ENCODE results near the gene SLX4. TPM values are rescaled to one million over a fixed set of nuclear protein-coding genes. Genes with fewer than 3 reads are reported as not detected.
A peak's percentile ranks its signal among the peaks of the same experiment; 100 is the strongest.

The SLX4 gene
- total RNA-seq, 1 donor from 2014 or later = 5.1 TPM

DNA sequence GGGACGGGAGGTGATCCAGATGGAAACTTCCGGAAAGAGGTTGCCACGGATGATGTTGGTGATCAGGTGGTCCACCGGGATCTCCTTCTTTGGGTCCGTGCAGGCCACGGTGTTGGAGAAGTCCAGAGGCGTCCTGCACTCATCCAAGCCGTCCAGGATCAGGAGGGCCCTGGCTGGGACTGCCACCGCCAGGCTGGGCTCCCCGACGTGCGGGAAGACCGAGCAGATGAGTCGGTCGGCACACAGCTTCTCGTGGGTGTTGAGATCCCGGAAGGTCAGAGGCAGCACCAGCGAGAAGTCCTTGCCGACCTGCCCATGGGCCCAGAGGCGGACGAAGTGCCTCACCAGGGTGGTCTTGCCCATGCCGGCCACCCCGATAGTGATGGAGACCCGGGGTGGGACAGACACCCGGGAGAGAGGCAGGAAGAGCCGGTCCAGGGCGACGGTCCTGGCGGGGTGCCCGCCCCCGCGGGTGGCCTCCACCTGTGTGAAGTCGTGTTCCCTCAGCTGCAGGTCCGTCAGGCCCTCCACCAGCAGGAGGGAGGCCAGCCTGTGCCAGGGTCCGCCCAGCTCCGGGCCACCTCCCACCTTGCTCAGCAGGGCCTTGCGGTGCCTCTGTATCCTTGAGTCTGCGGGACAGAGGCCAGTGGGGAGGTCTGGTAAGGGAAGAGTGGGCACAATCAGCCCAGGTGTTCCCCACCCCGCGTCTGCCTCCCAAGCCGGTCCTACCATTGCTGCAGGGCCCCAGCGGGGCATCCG, 47.1 kb downstream of the SLX4 start:
- no peak overlapping the region for H3K27ac ChIP-seq
- DNase-seq (peak; percentile 63), ATAC-seq (peak; percentile 17)
- no peaks in the 10 kb centered on the region for H3K36me3 ChIP-seq
- TF ChIP-seq, protein P1, sequence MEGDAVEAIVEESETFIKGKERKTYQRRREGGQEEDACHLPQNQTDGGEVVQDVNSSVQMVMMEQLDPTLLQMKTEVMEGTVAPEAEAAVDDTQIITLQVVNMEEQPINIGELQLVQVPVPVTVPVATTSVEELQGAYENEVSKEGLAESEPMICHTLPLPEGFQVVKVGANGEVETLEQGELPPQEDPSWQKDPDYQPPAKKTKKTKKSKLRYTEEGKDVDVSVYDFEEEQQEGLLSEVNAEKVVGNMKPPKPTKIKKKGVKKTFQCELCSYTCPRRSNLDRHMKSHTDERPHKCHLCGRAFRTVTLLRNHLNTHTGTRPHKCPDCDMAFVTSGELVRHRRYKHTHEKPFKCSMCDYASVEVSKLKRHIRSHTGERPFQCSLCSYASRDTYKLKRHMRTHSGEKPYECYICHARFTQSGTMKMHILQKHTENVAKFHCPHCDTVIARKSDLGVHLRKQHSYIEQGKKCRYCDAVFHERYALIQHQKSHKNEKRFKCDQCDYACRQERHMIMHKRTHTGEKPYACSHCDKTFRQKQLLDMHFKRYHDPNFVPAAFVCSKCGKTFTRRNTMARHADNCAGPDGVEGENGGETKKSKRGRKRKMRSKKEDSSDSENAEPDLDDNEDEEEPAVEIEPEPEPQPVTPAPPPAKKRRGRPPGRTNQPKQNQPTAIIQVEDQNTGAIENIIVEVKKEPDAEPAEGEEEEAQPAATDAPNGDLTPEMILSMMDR (IDR thresholded peaks at IDR 0.05) = no peak
- H3K4me3 ChIP-seq = no peak overlapping the region
- no peaks in the 10 kb centered on the region for H3K4me1 ChIP-seq
- intact Hi-C loops (cut with DNase I) = no loop called here
- no peaks in the 10 kb centered on the region for H3K27me3 ChIP-seq
- no peaks in the 10 kb centered on the region for H3K9me3 ChIP-seq

DNA sequence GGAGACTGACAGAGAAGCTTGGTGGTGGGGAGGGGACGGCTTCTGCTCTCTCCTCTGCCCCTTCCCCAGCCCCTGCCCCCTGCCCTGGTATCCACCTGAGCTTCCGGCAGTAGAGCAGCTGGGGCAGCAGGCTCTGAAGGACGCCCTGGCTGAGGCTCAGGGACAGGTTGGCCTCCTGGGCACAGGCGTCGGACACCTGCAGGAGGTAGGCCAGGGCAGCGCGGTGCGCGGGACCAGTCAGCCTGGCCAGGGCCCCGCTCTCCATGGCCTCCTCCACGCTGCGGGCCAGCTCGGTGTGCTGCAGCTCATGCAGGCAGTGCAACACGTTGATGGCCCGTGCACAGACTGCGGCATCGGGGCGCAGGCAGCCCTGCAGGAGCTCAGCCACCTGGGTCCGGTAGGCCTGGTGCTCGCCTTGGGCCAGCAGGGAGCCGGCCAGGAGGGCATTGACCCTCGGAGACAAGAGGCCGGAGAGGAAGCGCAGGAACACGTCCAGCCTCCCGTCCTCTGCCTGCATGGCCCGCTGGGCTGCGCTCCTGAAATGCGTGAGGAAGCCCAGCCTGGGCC, 48.4 kb downstream of the SLX4 start:
- ATAC-seq (peak; percentile 34), DNase-seq (no peak)
- H3K27ac ChIP-seq = no peak overlapping the region
- no peaks in the 10 kb centered on the region for H3K9me3 ChIP-seq
- H3K4me3 ChIP-seq = no peak overlapping the region
- TF ChIP-seq, protein P1 (IDR thresholded peaks at IDR 0.05) = no peak
- H3K4me1 ChIP-seq = no peaks in the 10 kb centered on the region
- intact Hi-C loops (cut with DNase I) = no loop called here
- H3K27me3 ChIP-seq = no peaks in the 10 kb centered on the region
- no peaks in the 10 kb centered on the region for H3K36me3 ChIP-seq

DNA sequence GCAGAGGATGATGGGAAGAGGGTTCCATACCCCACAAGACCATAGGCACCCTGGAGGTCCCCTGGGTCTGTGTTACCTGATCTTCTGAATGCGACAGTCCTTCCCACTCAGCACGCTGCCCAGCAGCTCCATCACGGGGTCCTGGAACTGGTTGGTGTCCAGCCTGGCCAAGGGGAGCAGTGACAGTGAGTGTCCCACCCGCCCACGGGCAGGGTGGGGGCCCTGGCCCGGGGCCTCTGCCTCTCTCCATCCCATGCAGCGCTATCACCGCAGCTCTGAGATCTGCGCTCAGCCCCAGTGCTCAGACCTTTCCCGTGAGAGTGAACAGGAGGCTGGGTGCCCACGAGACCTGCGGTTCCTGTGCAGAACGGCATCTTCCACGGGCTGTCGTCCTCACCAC, 49.8 kb downstream of the SLX4 start:
- intact Hi-C loops (cut with DNase I) = no loop called here
- Histone ChIP-seq H3K27me3 (no peaks in the 10 kb centered on the region), H3K36me3 (no peaks in the 10 kb centered on the region), H3K27ac (no peak overlapping the region), H3K4me3 (no peak overlapping the region), H3K9me3 (no peaks in the 10 kb centered on the region), H3K4me1 (no peaks in the 10 kb centered on the region)
- DNase-seq (no peak), ATAC-seq (no peak)
- TF ChIP-seq, protein P1 (IDR thresholded peaks at IDR 0.05) = no peak

DNA sequence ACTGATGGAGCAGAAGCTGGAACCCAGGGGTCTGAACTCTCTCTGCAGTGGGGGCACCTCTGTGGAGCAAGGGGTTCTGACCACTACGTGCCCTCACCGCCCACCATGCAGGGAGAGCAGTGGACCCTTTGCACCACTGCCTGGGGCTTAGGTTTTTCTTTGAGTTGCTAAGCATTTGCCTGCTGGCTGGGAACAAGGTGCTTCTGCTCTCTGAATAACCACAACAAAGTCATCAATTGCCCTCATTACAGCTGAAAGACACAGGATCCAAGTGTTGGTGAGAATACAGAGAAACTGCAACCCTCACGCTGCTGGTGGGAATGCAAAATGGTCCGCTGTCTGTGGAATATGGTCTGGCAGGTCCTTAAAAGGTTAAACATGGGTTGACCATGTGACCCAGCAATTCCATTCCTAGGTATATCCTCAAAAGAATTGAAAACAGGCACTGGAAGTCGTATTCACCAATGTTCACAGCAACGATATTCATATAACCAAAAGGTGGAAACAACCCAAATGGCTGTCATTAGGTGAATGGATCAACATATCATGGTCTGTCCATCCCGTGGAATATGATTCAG, 57.0 kb downstream of the SLX4 start:
- ATAC-seq = no peak
- intact Hi-C loops (cut with DNase I) = no loop called here
- TF ChIP-seq, protein P1 (IDR thresholded peaks at IDR 0.05) = no peak

DNA sequence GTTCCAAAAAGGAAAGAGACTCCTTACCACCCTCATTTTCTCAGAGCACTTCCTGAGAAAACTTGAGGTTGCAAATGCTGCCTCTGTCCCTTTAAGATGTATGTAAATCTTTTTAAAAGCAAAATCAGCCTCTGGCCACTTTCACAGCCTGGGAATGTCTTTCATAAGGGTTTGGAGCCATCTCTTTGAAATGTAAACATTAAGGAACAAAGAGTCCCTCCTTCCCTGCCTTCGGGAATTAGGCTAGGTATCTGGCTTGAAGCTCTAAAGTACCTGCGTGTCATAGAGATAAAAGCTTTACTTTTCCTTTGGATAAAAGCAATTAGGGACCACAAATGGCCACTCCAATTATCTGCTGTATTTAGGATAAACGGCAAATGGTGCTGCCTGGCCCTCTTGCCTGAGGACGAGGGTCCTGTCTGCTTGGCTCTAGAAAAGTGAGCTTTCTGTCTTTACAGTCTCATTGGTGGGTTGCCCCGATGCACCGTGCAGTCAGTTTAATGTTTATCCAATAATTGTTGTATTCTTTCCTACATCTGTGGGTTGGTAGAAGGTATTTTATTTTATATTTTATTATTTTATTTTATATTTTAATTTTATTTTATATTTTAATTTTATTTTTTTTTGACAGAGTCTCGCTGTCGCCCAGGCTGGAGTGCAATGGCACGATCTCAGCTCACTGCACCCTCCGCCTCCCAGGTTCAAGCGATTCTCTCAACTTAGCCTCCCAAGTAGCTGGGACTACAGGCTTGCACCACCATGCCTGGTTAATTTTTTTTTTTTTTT, 58.1 kb downstream of the SLX4 start:
- TF ChIP-seq, protein P1 (IDR thresholded peaks at IDR 0.05) = no peak
- Histone ChIP-seq H3K4me1 (no peaks in the 10 kb centered on the region), H3K27ac (no peak overlapping the region), H3K36me3 (peaks cover 3% of the 10 kb centered on the region), H3K9me3 (no peaks in the 10 kb centered on the region), H3K27me3 (no peaks in the 10 kb centered on the region), H3K4me3 (no peak overlapping the region)
- intact Hi-C loops (cut with DNase I) = no loop called here
- DNase-seq (no peak), ATAC-seq (no peak)

More for the DNA sequence above, 57.0 kb downstream of the SLX4 start:
- H3K36me3 ChIP-seq = peaks cover 3% of the 10 kb centered on the region
- H3K4me3 ChIP-seq = no peak overlapping the region
- H3K27ac ChIP-seq = no peak overlapping the region
- no peak for DNase-seq
- no peaks in the 10 kb centered on the region for H3K4me1 ChIP-seq
- no peaks in the 10 kb centered on the region for H3K27me3 ChIP-seq
- no peaks in the 10 kb centered on the region for H3K9me3 ChIP-seq

Measured in upper lobe of right lung (tissue), 1 donor.